HEK293 (cell line): Measurements from ENCODE around the gene PRSS2.

ENCODE experiments used
- CTCF ChIA-PET: fragments of 350-600 bp; formaldehyde crosslinking; extraction: SDS; loops from one replicate; lab custom pipeline; 2021; ENCODE audit warnings: antibody characterized with exemption; lab: Yijun Ruan, JAX
- POLR2A ChIA-PET: fragments of 300-600 bp; formaldehyde crosslinking; extraction: SDS; loops from one replicate; lab custom pipeline; 2020; ENCODE audit warnings: antibody characterized with exemption, inconsistent platforms; lab: Yijun Ruan, JAX
- H3K27ac ChIP-seq: fragments of 200-500 bp; sonication (Bioruptor generic); 2 replicates; pipeline ENCODE4 v1.5.1; 2014; ENCODE audit warnings: low read depth, low read length, control low read depth, inconsistent platforms; ENCODE audit errors: extremely low read depth
- H3K36me3 ChIP-seq, 2 experiments: fragments of 200-500 bp in 1 of 2; sonication (Bioruptor generic) in 1 of 2; 1 replicate in 1 of 2; 2 replicates in 1 of 2; pipeline ENCODE4 v1.5.1; 2014 to 2017; ENCODE audit warnings: inconsistent platforms in 2 of 2, low read length in 2 of 2; ENCODE audit not compliant: control insufficient read depth in 2 of 2, insufficient read depth in 1 of 2
- H3K4me1 ChIP-seq: fragments of 200-500 bp; sonication (Bioruptor generic); 2 replicates; pipeline ENCODE4 v1.5.1; 2014; ENCODE audit warnings: mild to moderate bottlenecking, low read length, inconsistent platforms; ENCODE audit not compliant: control insufficient read depth, insufficient read depth
- H3K4me3 ChIP-seq: 2 replicates; pipeline ENCODE4 v1.5.1; 2011; ENCODE audit warnings: low read depth, mild to moderate bottlenecking, control low read depth, low read length, moderate library complexity
- H3K9me3 ChIP-seq: fragments of 200-500 bp; sonication (Bioruptor generic); 2 replicates; pipeline ENCODE4 v1.5.1; 2014; ENCODE audit warnings: low read depth, low read length, inconsistent platforms; ENCODE audit not compliant: control insufficient read depth, insufficient read depth
- BCL6B ChIP-seq: fragments of 450-650 bp; formaldehyde crosslinking; IDR thresholded peaks from 2 replicates; pipeline ENCODE4 v1.5.1; 2017; ENCODE audit warnings: missing biosample characterization, missing genetic modification characterization
- GLI4 ChIP-seq: fragments of 450-650 bp; formaldehyde crosslinking; IDR thresholded peaks from 2 replicates; pipeline ENCODE4 v1.5.1; 2016; ENCODE audit warnings: missing biosample characterization, missing genetic modification characterization
- IKZF3 ChIP-seq: fragments of 450-650 bp; IDR thresholded peaks from 2 replicates; pipeline ENCODE4 v1.5.0; 2018; ENCODE audit warnings: missing biosample characterization, mild to moderate bottlenecking, missing genetic modification characterization, moderate library complexity
- KLF1 ChIP-seq: fragments of 450-650 bp; formaldehyde crosslinking; IDR thresholded peaks from 2 replicates; pipeline ENCODE4 v1.5.1; 2016; ENCODE audit warnings: missing biosample characterization, missing genetic modification characterization
- KLF16 ChIP-seq: fragments of 450-650 bp; formaldehyde crosslinking; IDR thresholded peaks from 2 replicates; pipeline ENCODE4 v1.5.1; 2017; ENCODE audit warnings: missing biosample characterization, missing genetic modification characterization
- KLF17 ChIP-seq: fragments of 450-650 bp; formaldehyde crosslinking; IDR thresholded peaks from 2 replicates; pipeline ENCODE4 v1.5.1; 2016; ENCODE audit warnings: missing biosample characterization, missing genetic modification characterization
- PRDM1 ChIP-seq: fragments of 450-650 bp; formaldehyde crosslinking; IDR thresholded peaks from 2 replicates; pipeline ENCODE4; 2016; ENCODE audit warnings: missing biosample characterization, missing genetic modification characterization
- PRDM6 ChIP-seq: fragments of 450-650 bp; formaldehyde crosslinking; IDR thresholded peaks from 2 replicates; pipeline ENCODE4 v1.5.1; 2017; ENCODE audit warnings: missing biosample characterization, missing genetic modification characterization
- YY2 ChIP-seq: fragments of 450-650 bp; formaldehyde crosslinking; IDR thresholded peaks from 2 replicates; pipeline ENCODE4 v1.5.1; 2016; ENCODE audit warnings: missing biosample characterization, missing genetic modification characterization
- ZBTB1 ChIP-seq: fragments of 450-650 bp; formaldehyde crosslinking; IDR thresholded peaks from 2 replicates; pipeline ENCODE4 v1.5.1; 2016; ENCODE audit warnings: missing biosample characterization, missing genetic modification characterization
- ZBTB49 ChIP-seq: fragments of 450-650 bp; formaldehyde crosslinking; IDR thresholded peaks from 2 replicates; pipeline ENCODE4 v1.5.1; 2016; ENCODE audit warnings: missing biosample characterization, missing genetic modification characterization, low read depth
- ZBTB6 ChIP-seq: fragments of 450-650 bp; formaldehyde crosslinking; IDR thresholded peaks from 2 replicates; pipeline ENCODE4 v1.5.1; 2017; ENCODE audit warnings: missing biosample characterization, missing genetic modification characterization
- ZFP41 ChIP-seq: fragments of 450-650 bp; formaldehyde crosslinking; IDR thresholded peaks from 2 replicates; pipeline ENCODE4 v1.5.1; 2016; ENCODE audit warnings: missing biosample characterization, missing genetic modification characterization, borderline replicate concordance
- ZIC2 ChIP-seq: fragments of 450-650 bp; formaldehyde crosslinking; IDR thresholded peaks from 2 replicates; pipeline ENCODE4 v1.5.1; 2016; ENCODE audit warnings: missing biosample characterization, missing genetic modification characterization
- ZNF19 ChIP-seq: fragments of 450-650 bp; formaldehyde crosslinking; IDR thresholded peaks from 2 replicates; pipeline ENCODE4; 2016; ENCODE audit warnings: missing biosample characterization, missing genetic modification characterization, low read depth
- ZNF266 ChIP-seq: fragments of 450-650 bp; formaldehyde crosslinking; IDR thresholded peaks from 2 replicates; pipeline ENCODE4 v1.5.1; 2016; ENCODE audit warnings: missing biosample characterization, missing genetic modification characterization, low read depth
- ZNF341 ChIP-seq: fragments of 450-650 bp; formaldehyde crosslinking; IDR thresholded peaks from 2 replicates; pipeline ENCODE4; 2016; ENCODE audit warnings: low read depth, missing biosample characterization, missing genetic modification characterization
- ZNF423 ChIP-seq: fragments of 450-650 bp; formaldehyde crosslinking; IDR thresholded peaks from 2 replicates; pipeline ENCODE4 v1.5.1; 2016; ENCODE audit warnings: missing biosample characterization, missing genetic modification characterization
- ZNF621 ChIP-seq: fragments of 450-650 bp; formaldehyde crosslinking; IDR thresholded peaks from 2 replicates; pipeline ENCODE4 v1.5.1; 2017; ENCODE audit warnings: missing biosample characterization, missing genetic modification characterization
- ZNF626 ChIP-seq: fragments of 450-650 bp; sonication (Bioruptor Pico); formaldehyde crosslinking; IDR thresholded peaks from 2 replicates; pipeline ENCODE4 v1.5.1; 2018; ENCODE audit warnings: missing biosample characterization, missing genetic modification characterization, inconsistent platforms
- ZNF792 ChIP-seq: fragments of 450-650 bp; formaldehyde crosslinking; IDR thresholded peaks from 2 replicates; pipeline ENCODE4 v1.5.1; 2016; ENCODE audit warnings: missing biosample characterization, missing genetic modification characterization

Gene PRSS2

GRCh38 chr7:142801601-142802295, 31.0 kb downstream of the PRSS2 start:
- Histone ChIP-seq H3K4me3 (no peak overlapping the region), H3K9me3 (no peaks in the 10 kb centered on the region), H3K27ac (no peak overlapping the region), H3K4me1 (no peaks in the 10 kb centered on the region), H3K36me3 (no peaks in the 10 kb centered on the region)
- CTCF ChIA-PET: interaction anchor here (0.7 to 1.0 kb wide), 2 partner anchors 9 to 170 kb away, joined by 3 read pairs; no protein-coding TSS in a partner anchor
- TF ChIP-seq IKZF3 (tag by site-specific recombination) (no peak), YY2 (tag by site-specific recombination) (no peak), ZNF19 (tag by site-specific recombination) (no peak), ZNF621 (no peak), ZNF626 (no peak), PRDM6 (tag by site-specific recombination) (no peak), BCL6B (no peak), KLF1 (tag by site-specific recombination) (no peak), ZNF266 (no peak), ZBTB49 (tag by site-specific recombination) (no peak), KLF17 (tag by site-specific recombination) (no peak), ZNF341 (tag by site-specific recombination) (no peak), ZIC2 (tag by site-specific recombination) (no peak)
- TF ChIP-seq, all 188 proteins: peak for 0
- POLR2A ChIA-PET: no interaction called here

GRCh38 chr7:142802301-142802700, 31.5 kb downstream of the PRSS2 start:
- Histone ChIP-seq H3K4me3 (no peak overlapping the region), H3K27ac (no peak overlapping the region), H3K36me3 (no peaks in the 10 kb centered on the region), H3K9me3 (no peaks in the 10 kb centered on the region), H3K4me1 (no peaks in the 10 kb centered on the region)
- TF ChIP-seq ZNF19 (tag by site-specific recombination) (no peak), ZNF423 (no peak), ZFP41 (tag by site-specific recombination) (no peak), ZBTB6 (tag by site-specific recombination) (no peak), PRDM1 (tag by site-specific recombination) (no peak), ZBTB1 (tag by site-specific recombination) (no peak), KLF16 (tag by site-specific recombination) (no peak), ZNF792 (no peak), GLI4 (no peak), ZIC2 (tag by site-specific recombination) (no peak)
- CTCF ChIA-PET: interaction anchor here (0.8 to 1.0 kb wide), 2 partner anchors 170 to 172 kb away, joined by 3 read pairs; no protein-coding TSS in a partner anchor
- POLR2A ChIA-PET: no interaction called here
